SU-DHL-6 (cell line): ENCODE results near the gene CADM2.

ENCODE experiments used
- H2AFZ ChIP-seq: fragments of 200-600 bp; sonication (generic); 2 replicates; pipeline ENCODE4 v1.6.1; 2014; ENCODE audit warnings: low read depth, mild to moderate bottlenecking, moderate library complexity, mixed read lengths, antibody characterized with exemption, low read length; ENCODE audit not compliant: severe bottlenecking
- H3F3A ChIP-seq: fragments of 200-600 bp; shearing (Covaris generic); 2 replicates; pipeline ENCODE4 v1.6.0; 2016; ENCODE audit warnings: antibody characterized with exemption, mild to moderate bottlenecking; ENCODE audit not compliant: insufficient read depth
- H3K27ac ChIP-seq: fragments of 200-600 bp; sonication (generic); 2 replicates; pipeline ENCODE4 v1.5.1; 2016; ENCODE audit warnings: low read depth, mild to moderate bottlenecking, low read length, moderate library complexity, mixed read lengths
- H3K27me3 ChIP-seq: fragments of 200-600 bp; sonication (generic), shearing (Covaris generic); 2 replicates; pipeline ENCODE4 v1.6.0; 2014; ENCODE audit warnings: mild to moderate bottlenecking, low read length
- H3K36me3 ChIP-seq: fragments of 200-600 bp; sonication (generic); 2 replicates; pipeline ENCODE4 v1.6.1; 2014; ENCODE audit warnings: mild to moderate bottlenecking, low read length, mixed read lengths
- H3K4me2 ChIP-seq: fragments of 300-600, 200-600 bp; shearing (Covaris generic), sonication (generic); 2 replicates; pipeline ENCODE4 v1.6.0; 2014; ENCODE audit warnings: low read length, low read depth, mild to moderate bottlenecking; ENCODE audit not compliant: poor library complexity, severe bottlenecking
- H3K4me3 ChIP-seq: fragments of 200-600 bp; sonication (generic); 2 replicates; pipeline ENCODE4 v1.5.1; 2014; ENCODE audit warnings: antibody characterized with exemption, low read length, mild to moderate bottlenecking, mixed read lengths; ENCODE audit not compliant: insufficient read depth, poor library complexity, severe bottlenecking
- H3K79me2 ChIP-seq: fragments of 200-600 bp; sonication (generic); 2 replicates; pipeline ENCODE4 v1.6.1; 2014; ENCODE audit warnings: mild to moderate bottlenecking, low read length, moderate library complexity; ENCODE audit not compliant: insufficient read depth
- H3K9ac ChIP-seq: fragments of 200-600 bp; sonication (generic); 2 replicates; pipeline ENCODE4 v1.7.0; 2014; ENCODE audit warnings: mild to moderate bottlenecking, low read length
- H3K9me2 ChIP-seq: fragments of 200-600 bp; sonication (generic); replicated peaks from 2 replicates; pipeline ENCODE4 v1.6.1; 2014; ENCODE audit warnings: low read length; ENCODE audit not compliant: insufficient read depth
- H3K9me3 ChIP-seq: fragments of 200-600 bp; sonication (generic); 2 replicates; pipeline ENCODE4 v1.6.1; 2014; ENCODE audit warnings: low read length, mixed read lengths; ENCODE audit not compliant: insufficient read depth
- H4K20me1 ChIP-seq: fragments of 200-600 bp; sonication (generic); 2 replicates; pipeline ENCODE4 v1.6.1; 2014; ENCODE audit warnings: low read depth, mild to moderate bottlenecking, antibody characterized with exemption, low read length, moderate library complexity, mixed read lengths
- EZH2phosphoT487 ChIP-seq: fragments of 200-600 bp; sonication (generic), shearing (Covaris generic); conservative IDR thresholded peaks from 2 replicates; pipeline ENCODE4 v1.6.1; 2018; ENCODE audit warnings: mild to moderate bottlenecking, antibody characterized with exemption, low read length, moderate library complexity, mixed read lengths
- TF ChIP-seq, protein P1 (sequence below): fragments of 200-600 bp; sonication (generic); IDR thresholded peaks from one replicate; pipeline ENCODE4 v1.5.1; 2017; ENCODE audit warnings: antibody characterized with exemption, mild to moderate bottlenecking, low read length, moderate library complexity; ENCODE audit not compliant: insufficient read depth, poor library complexity, severe bottlenecking

Gene CADM2

DNA sequence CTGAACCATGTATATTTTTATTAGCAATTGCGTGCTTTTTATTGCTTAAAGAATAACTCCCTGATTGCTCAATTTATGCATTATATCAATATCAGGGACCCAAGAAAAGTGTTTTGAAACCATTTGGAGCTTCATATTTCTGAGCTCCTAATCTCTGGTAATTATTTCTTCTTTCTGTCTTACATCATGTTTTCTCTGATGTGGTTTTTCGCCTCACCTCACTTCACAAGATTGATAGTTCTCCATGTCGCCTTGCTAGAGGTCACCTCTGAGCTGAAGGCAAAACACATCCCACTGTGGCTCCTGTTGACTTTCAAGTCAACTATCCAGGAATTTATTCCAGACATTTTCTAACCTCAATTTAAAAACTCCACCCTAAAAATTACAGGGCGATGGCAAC, 837.4 kb downstream of the CADM2 start:
- Histone ChIP-seq H3K4me2 (no peak overlapping the region), H3K36me3 (no peaks in the 10 kb centered on the region), H3K9me3 (no peaks in the 10 kb centered on the region)

DNA sequence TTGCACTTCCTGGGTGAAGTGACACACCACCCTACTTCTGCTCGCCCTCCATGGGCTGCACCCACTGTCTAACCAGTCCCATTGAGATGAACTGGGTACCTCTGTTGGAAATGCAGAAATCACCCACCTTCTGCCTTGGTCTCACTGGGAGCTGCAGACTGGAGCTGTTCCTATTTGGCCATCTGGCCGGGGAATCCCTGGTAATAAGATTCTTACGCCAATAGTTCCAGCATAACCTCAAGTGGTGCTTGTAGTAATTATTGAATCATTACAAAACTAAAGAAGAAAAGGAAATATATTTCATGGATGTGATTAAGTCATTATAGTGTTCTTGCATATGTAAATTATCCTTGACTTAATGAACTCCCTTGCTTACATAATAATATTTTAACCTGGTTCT, 841.9 kb downstream of the CADM2 start:
- Histone ChIP-seq H3F3A (no peaks in the 10 kb centered on the region), H2AFZ (no peak overlapping the region), H3K9ac (no peak overlapping the region), H3K79me2 (no peaks in the 10 kb centered on the region), H3K4me3 (no peak overlapping the region), H3K27ac (no peak overlapping the region), H3K27me3 (no peaks in the 10 kb centered on the region), H3K36me3 (no peaks in the 10 kb centered on the region), H4K20me1 (no peaks in the 10 kb centered on the region), H3K4me2 (no peak overlapping the region), H3K9me3 (no peaks in the 10 kb centered on the region), H3K9me2 (no peaks in the 10 kb centered on the region)
- TF ChIP-seq, protein P1, sequence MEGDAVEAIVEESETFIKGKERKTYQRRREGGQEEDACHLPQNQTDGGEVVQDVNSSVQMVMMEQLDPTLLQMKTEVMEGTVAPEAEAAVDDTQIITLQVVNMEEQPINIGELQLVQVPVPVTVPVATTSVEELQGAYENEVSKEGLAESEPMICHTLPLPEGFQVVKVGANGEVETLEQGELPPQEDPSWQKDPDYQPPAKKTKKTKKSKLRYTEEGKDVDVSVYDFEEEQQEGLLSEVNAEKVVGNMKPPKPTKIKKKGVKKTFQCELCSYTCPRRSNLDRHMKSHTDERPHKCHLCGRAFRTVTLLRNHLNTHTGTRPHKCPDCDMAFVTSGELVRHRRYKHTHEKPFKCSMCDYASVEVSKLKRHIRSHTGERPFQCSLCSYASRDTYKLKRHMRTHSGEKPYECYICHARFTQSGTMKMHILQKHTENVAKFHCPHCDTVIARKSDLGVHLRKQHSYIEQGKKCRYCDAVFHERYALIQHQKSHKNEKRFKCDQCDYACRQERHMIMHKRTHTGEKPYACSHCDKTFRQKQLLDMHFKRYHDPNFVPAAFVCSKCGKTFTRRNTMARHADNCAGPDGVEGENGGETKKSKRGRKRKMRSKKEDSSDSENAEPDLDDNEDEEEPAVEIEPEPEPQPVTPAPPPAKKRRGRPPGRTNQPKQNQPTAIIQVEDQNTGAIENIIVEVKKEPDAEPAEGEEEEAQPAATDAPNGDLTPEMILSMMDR, result no peak
- no peak for TF ChIP-seq EZH2phosphoT487

More for the DNA sequence above, 837.4 kb downstream of the CADM2 start:
- no peak overlapping the region for H3K27ac ChIP-seq
- H4K20me1 ChIP-seq, result no peaks in the 10 kb centered on the region
- no peak overlapping the region for H3K9ac ChIP-seq
- H3K79me2 ChIP-seq, result no peaks in the 10 kb centered on the region
- TF ChIP-seq, protein P1, result no peak
- no peak for TF ChIP-seq EZH2phosphoT487
- H3K9me2 ChIP-seq, result no peaks in the 10 kb centered on the region
- no peak overlapping the region for H2AFZ ChIP-seq
- no peaks in the 10 kb centered on the region for H3K27me3 ChIP-seq
- no peaks in the 10 kb centered on the region for H3F3A ChIP-seq
- no peak overlapping the region for H3K4me3 ChIP-seq

GRCh38 chr3:85801955-85802354, 843.2 kb downstream of the CADM2 start:
- TF ChIP-seq, protein P1, result no peak
- no peak for TF ChIP-seq EZH2phosphoT487
- no peaks in the 10 kb centered on the region for H3K9me3 ChIP-seq
- H3K79me2 ChIP-seq, result no peaks in the 10 kb centered on the region
- no peak overlapping the region for H3K9ac ChIP-seq
- H3K27me3 ChIP-seq, result no peaks in the 10 kb centered on the region
- H4K20me1 ChIP-seq, result no peaks in the 10 kb centered on the region
- H3K9me2 ChIP-seq, result no peaks in the 10 kb centered on the region
- H3K4me3 ChIP-seq, result no peak overlapping the region
- H2AFZ ChIP-seq, result no peak overlapping the region
- H3K27ac ChIP-seq, result no peak overlapping the region
- H3K36me3 ChIP-seq, result no peaks in the 10 kb centered on the region
- H3K4me2 ChIP-seq, result no peak overlapping the region
- H3F3A ChIP-seq, result no peaks in the 10 kb centered on the region
